Loucy (cell line): ENCODE data around the gene MLYCD.

ENCODE experiments used
- H2AFZ ChIP-seq: fragments of 200-600 bp; sonication (generic); 2 replicates; pipeline ENCODE4 v1.6.0; 2016; ENCODE audit warnings: antibody characterized with exemption, mild to moderate bottlenecking, low read length, moderate library complexity
- H3F3A ChIP-seq: fragments of 200-600 bp; 2 replicates; pipeline ENCODE4 v1.6.0; 2016; ENCODE audit warnings: antibody characterized with exemption, low read depth, mild to moderate bottlenecking
- H3K27me3 ChIP-seq: fragments of 200-600 bp; sonication (generic); 2 replicates; pipeline ENCODE4 v1.6.1; 2014; ENCODE audit warnings: low read length, mild to moderate bottlenecking; ENCODE audit not compliant: insufficient read depth, poor library complexity, severe bottlenecking
- H3K36me3 ChIP-seq: fragments of 200-600 bp; sonication (generic); 2 replicates; pipeline ENCODE4 v1.6.1; 2016; ENCODE audit warnings: low read length; ENCODE audit not compliant: insufficient read depth
- H3K4me1 ChIP-seq: fragments of 200-600 bp; sonication (generic); 2 replicates; pipeline ENCODE4 v1.5.1; 2014; ENCODE audit warnings: low read length, mild to moderate bottlenecking; ENCODE audit not compliant: insufficient read depth, poor library complexity, severe bottlenecking
- H3K4me2 ChIP-seq: fragments of 200-600 bp; sonication (generic); 2 replicates; pipeline ENCODE4 v1.6.0; 2014; ENCODE audit warnings: antibody characterized with exemption, low read length, low read depth, mild to moderate bottlenecking; ENCODE audit not compliant: poor library complexity, severe bottlenecking
- H3K4me3 ChIP-seq: fragments of 200-600 bp; sonication (generic); 2 replicates; pipeline ENCODE4 v1.5.1; 2014; ENCODE audit warnings: low read length, mild to moderate bottlenecking, mixed read lengths; ENCODE audit not compliant: poor library complexity, severe bottlenecking
- H3K79me2 ChIP-seq: fragments of 200-600 bp; sonication (generic); 2 replicates; pipeline ENCODE4 v1.6.1; 2014; ENCODE audit warnings: low read length; ENCODE audit not compliant: insufficient read depth
- H3K9ac ChIP-seq: fragments of 200-600 bp; sonication (generic); 2 replicates; pipeline ENCODE4 v1.6.0; 2014; ENCODE audit warnings: mild to moderate bottlenecking, low read depth, low read length, moderate library complexity; ENCODE audit not compliant: poor library complexity, severe bottlenecking
- H3K9me2 ChIP-seq: fragments of 200-600 bp; sonication (generic); replicated peaks from 2 replicates; pipeline ENCODE4 v1.6.1; 2016; ENCODE audit warnings: low read depth, low read length, mixed read lengths
- H3K9me3 ChIP-seq: fragments of 200-600 bp; sonication (generic); 2 replicates; pipeline ENCODE4 v1.6.1; 2014; ENCODE audit warnings: mild to moderate bottlenecking, antibody characterized with exemption, low read length, low read depth; ENCODE audit not compliant: insufficient read depth
- H4K20me1 ChIP-seq: fragments of 200-600 bp; sonication (generic); 2 replicates; pipeline ENCODE4 v1.6.0; 2014; ENCODE audit warnings: antibody characterized with exemption, low read length, mild to moderate bottlenecking; ENCODE audit not compliant: insufficient read depth, poor library complexity, severe bottlenecking
- EZH2phosphoT487 ChIP-seq: fragments of 200-600 bp; IDR thresholded peaks from 2 replicates; pipeline ENCODE4 v1.6.1; 2018; ENCODE audit warnings: antibody characterized with exemption, mild to moderate bottlenecking, moderate library complexity, borderline replicate concordance
- TF ChIP-seq, protein P1 (sequence below): fragments of 200-600 bp; sonication (generic); conservative IDR thresholded peaks from 2 replicates; pipeline ENCODE4 v1.5.1; 2014; ENCODE audit warnings: mild to moderate bottlenecking, antibody characterized with exemption, low read length

MLYCD gene

DNA sequence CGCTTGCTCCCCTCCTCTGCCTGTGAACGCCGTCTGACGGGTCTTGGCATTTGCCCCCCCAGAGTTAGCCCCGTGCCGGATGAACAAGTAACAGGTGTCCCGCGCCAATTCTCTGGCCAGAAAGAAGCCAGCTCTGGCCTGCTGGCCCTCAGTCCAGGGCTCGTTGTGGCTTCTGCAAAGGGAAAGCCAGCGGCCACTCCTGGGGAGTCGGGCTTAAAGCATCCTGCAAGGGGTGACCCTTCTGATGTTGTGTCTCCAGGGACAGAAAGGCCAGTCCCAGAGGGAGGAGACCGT lies 35.7 kb downstream of the MLYCD start:
- Histone ChIP-seq H3K4me1 (no peaks in the 10 kb centered on the region), H3K4me2 (no peak overlapping the region), H3K79me2 (no peaks in the 10 kb centered on the region), H3K27me3 (no peaks in the 10 kb centered on the region), H3K9me3 (no peaks in the 10 kb centered on the region), H3K9ac (no peak overlapping the region), H3K9me2 (no peaks in the 10 kb centered on the region), H2AFZ (no peak overlapping the region), H3F3A (no peaks in the 10 kb centered on the region), H4K20me1 (no peaks in the 10 kb centered on the region), H3K36me3 (no peaks in the 10 kb centered on the region), H3K4me3 (no peak overlapping the region)
- TF ChIP-seq EZH2phosphoT487 = no peak
- TF ChIP-seq, protein P1, sequence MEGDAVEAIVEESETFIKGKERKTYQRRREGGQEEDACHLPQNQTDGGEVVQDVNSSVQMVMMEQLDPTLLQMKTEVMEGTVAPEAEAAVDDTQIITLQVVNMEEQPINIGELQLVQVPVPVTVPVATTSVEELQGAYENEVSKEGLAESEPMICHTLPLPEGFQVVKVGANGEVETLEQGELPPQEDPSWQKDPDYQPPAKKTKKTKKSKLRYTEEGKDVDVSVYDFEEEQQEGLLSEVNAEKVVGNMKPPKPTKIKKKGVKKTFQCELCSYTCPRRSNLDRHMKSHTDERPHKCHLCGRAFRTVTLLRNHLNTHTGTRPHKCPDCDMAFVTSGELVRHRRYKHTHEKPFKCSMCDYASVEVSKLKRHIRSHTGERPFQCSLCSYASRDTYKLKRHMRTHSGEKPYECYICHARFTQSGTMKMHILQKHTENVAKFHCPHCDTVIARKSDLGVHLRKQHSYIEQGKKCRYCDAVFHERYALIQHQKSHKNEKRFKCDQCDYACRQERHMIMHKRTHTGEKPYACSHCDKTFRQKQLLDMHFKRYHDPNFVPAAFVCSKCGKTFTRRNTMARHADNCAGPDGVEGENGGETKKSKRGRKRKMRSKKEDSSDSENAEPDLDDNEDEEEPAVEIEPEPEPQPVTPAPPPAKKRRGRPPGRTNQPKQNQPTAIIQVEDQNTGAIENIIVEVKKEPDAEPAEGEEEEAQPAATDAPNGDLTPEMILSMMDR = no peak

DNA sequence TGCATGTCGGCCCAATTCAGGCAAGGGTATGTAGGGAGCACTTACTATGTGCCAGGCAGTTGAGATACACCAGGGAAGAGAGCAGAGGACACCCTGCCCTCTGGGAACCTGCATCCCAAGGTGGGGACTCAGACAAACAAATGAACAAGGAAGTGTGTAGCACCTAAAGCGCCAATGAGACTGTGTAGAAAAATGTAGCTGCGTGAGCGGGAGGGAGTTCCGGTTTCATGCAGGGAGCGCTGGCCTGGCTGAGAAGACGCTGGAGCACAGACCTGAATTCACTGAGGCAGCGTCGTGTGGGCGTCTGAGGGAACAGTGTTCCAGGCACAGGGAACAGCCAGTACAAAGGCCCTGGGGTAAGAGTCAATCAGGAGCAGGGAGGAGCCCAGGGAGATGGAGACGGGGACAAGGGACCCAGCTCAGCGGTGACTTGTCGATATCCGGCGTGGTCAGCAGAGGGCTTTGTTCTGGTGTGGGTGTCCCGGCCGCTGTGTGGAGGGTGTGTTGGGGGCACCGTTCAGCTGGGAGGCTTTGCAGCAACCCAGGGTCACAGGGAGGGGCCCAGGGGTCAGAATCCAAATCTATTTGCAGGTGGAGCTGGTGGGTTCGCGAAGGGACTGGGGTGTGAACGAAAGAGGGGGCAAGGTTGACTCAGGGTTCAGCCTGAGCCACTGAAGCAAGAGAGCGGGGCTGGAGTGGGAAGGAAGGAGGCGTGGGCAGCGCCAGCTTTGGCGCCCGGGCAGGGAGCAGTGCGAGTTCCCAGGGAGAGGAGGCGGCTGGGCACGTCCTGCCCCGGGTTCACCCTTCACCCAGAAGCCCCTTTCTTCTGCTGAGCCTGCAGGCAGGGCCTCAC lies 36.3 kb downstream of the MLYCD start:
- H3K9ac ChIP-seq = no peak overlapping the region
- H3K4me3 ChIP-seq = no peak overlapping the region
- no peak overlapping the region for H2AFZ ChIP-seq
- H3K4me1 ChIP-seq = no peaks in the 10 kb centered on the region
- H3K79me2 ChIP-seq = no peaks in the 10 kb centered on the region
- H3K4me2 ChIP-seq = no peak overlapping the region
- no peaks in the 10 kb centered on the region for H3F3A ChIP-seq
- H3K9me3 ChIP-seq = no peaks in the 10 kb centered on the region
- no peaks in the 10 kb centered on the region for H3K9me2 ChIP-seq
- H3K27me3 ChIP-seq = no peaks in the 10 kb centered on the region
- H3K36me3 ChIP-seq = no peaks in the 10 kb centered on the region
- no peaks in the 10 kb centered on the region for H4K20me1 ChIP-seq
- TF ChIP-seq, protein P1 = no peak
- TF ChIP-seq EZH2phosphoT487 = no peak

DNA sequence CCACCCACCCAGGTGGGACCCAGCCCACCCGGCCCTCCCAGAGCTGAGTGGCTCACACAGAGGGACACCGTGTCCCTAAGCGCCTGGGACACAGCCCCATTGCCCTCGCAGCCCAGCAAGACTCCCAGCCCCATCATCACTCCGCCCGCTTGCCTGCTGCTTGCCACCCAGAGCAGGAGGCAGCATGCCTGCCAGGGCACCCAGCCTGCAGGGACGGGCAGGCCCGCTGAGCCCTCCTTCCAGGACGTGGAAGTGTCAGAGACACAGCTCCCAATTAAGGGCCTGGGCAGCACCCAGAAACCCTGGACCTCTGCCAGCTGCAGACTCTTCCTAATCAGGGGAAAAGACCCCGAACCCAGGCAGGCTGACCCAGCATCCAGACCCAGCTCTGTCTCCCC lies 36.9 kb downstream of the MLYCD start:
- Histone ChIP-seq H3K4me3 (no peak overlapping the region), H3K9ac (no peak overlapping the region), H3K4me2 (no peak overlapping the region)

More for the DNA sequence above, 36.9 kb downstream of the MLYCD start:
- Histone ChIP-seq H4K20me1 (no peaks in the 10 kb centered on the region), H3K4me1 (no peaks in the 10 kb centered on the region), H2AFZ (no peak overlapping the region), H3K9me3 (no peaks in the 10 kb centered on the region), H3F3A (no peaks in the 10 kb centered on the region), H3K9me2 (no peaks in the 10 kb centered on the region), H3K36me3 (no peaks in the 10 kb centered on the region), H3K27me3 (no peaks in the 10 kb centered on the region), H3K79me2 (no peaks in the 10 kb centered on the region)
- TF ChIP-seq, protein P1 = no peak
- TF ChIP-seq EZH2phosphoT487 = no peak
